Activated naive CD4-positive, alpha-beta T cell treated with anti-CD3 and anti-CD28 coated beads for 36 hours (primary cell): ENCODE results near the gene PRKCE. TPM values are rescaled to one million over a fixed set of nuclear protein-coding genes. Genes with fewer than 3 reads are reported as not detected.

Experiments
- CTCF ChIA-PET: fragments of 350-600 bp; sonication (Branson Sonifier 250); formaldehyde crosslinking; loops from one replicate; lab custom pipeline; 2021; ENCODE audit warnings: antibody characterized with exemption; lab: Charles Lee
- DNase-seq: peaks from one replicate; pipeline ENCODE4 v3.0.0-alpha.2; 2020
- H3K27ac Mint-ChIP-seq: one replicate; pipeline ENCODE4 v1.8.0; 2021; ENCODE audit warnings: mild to moderate bottlenecking, mixed read lengths
- H3K27me3 Mint-ChIP-seq: one replicate; pipeline ENCODE4 v1.8.0; 2021; ENCODE audit warnings: low read depth, mixed read lengths
- H3K36me3 Mint-ChIP-seq: one replicate; pipeline ENCODE4 v1.8.0; 2021; ENCODE audit warnings: low read depth, mixed read lengths
- H3K4me1 Mint-ChIP-seq: one replicate; pipeline ENCODE4 v1.8.0; 2021; ENCODE audit warnings: low read depth, mixed read lengths
- H3K4me3 Mint-ChIP-seq: one replicate; pipeline ENCODE4 v1.8.0; 2021; ENCODE audit warnings: mild to moderate bottlenecking, moderate library complexity, mixed read lengths
- H3K9me3 Mint-ChIP-seq: one replicate; pipeline ENCODE4 v1.8.0; 2021; ENCODE audit warnings: mixed read lengths
- intact Hi-C: fragments of 100-400 bp; cut with micrococcal nuclease; formaldehyde crosslinking; loops from one replicate; pipeline ENCODE4 v1.15.1; 2023
- total RNA-seq, 2 experiments: library from RNA; stranded (reverse); gene quantifications; one replicate each; pipeline ENCODE4 v1.2.3, GENCODE V29; 2021

Gene PRKCE
- total RNA-seq, 2 experiments from 2014 or later, result 9.4 to 10.6 TPM

GRCh38 chr2:45994060-45994459, 342.6 kb downstream of the PRKCE start:
- CTCF ChIA-PET, result interaction anchor here (0.7 to 1.7 kb wide), 14 partner anchors 8 to 462 kb away, joined by 3 to 9 read pairs (median 4); no protein-coding TSS in a partner anchor
- Mint-ChIP-seq H3K27ac (no peak overlapping the region), H3K4me3 (no peak overlapping the region)

GRCh38 chr2:46000660-46001059, 349.2 kb downstream of the PRKCE start:
- H3K27ac Mint-ChIP-seq, result no peak overlapping the region
- no peak overlapping the region for H3K4me3 Mint-ChIP-seq
- no peaks in the 10 kb centered on the region for H3K27me3 Mint-ChIP-seq
- no peaks in the 10 kb centered on the region for H3K9me3 Mint-ChIP-seq
- H3K36me3 Mint-ChIP-seq, result peaks cover 5% of the 10 kb centered on the region
- intact Hi-C loops, result no loop called here
- CTCF ChIA-PET, result no interaction called here
- DNase-seq, result no peak
- H3K4me1 Mint-ChIP-seq, result no peaks in the 10 kb centered on the region

More at GRCh38 chr2:45994060-45994459, 342.6 kb downstream of the PRKCE start:
- H3K9me3 Mint-ChIP-seq, result no peaks in the 10 kb centered on the region
- intact Hi-C loops, result loop anchor here (5.0 kb wide), 1 partner anchor 352 kb away; no protein-coding TSS in a partner anchor
- H3K4me1 Mint-ChIP-seq, result peaks cover 9% of the 10 kb centered on the region
- H3K36me3 Mint-ChIP-seq, result no peaks in the 10 kb centered on the region
- no peaks in the 10 kb centered on the region for H3K27me3 Mint-ChIP-seq
- no peak for DNase-seq

GRCh38 chr2:46001290-46001689, 349.8 kb downstream of the PRKCE start:
- no peaks in the 10 kb centered on the region for H3K9me3 Mint-ChIP-seq
- H3K4me3 Mint-ChIP-seq, result no peak overlapping the region
- H3K36me3 Mint-ChIP-seq, result peaks cover 6% of the 10 kb centered on the region
- no peaks in the 10 kb centered on the region for H3K27me3 Mint-ChIP-seq
- no peak for DNase-seq
- no peaks in the 10 kb centered on the region for H3K4me1 Mint-ChIP-seq
- CTCF ChIA-PET, result interaction anchor here (1.4 kb wide), 1 partner anchor 8 kb away, joined by 5 read pairs; no protein-coding TSS in a partner anchor
- H3K27ac Mint-ChIP-seq, result no peak overlapping the region
- intact Hi-C loops, result no loop called here

- DNase-seq, result no peak
- Mint-ChIP-seq H3K4me1 (no peaks in the 10 kb centered on the region), H3K4me3 (no peak overlapping the region), H3K27me3 (no peaks in the 10 kb centered on the region), H3K27ac (no peak overlapping the region), H3K36me3 (peaks cover 7% of the 10 kb centered on the region), H3K9me3 (no peaks in the 10 kb centered on the region)
- intact Hi-C loops, result no loop called here
- CTCF ChIA-PET, result interaction anchor here (1.4 kb wide), 1 partner anchor 9 kb away, joined by 5 read pairs; no protein-coding TSS in a partner anchor
Observed at GRCh38 chr2:46001741-46002506, 350.4 kb downstream of the PRKCE start.

GRCh38 chr2:46002507-46002883, 351.0 kb downstream of the PRKCE start:
- no peak for DNase-seq
- Mint-ChIP-seq H3K4me1 (no peaks in the 10 kb centered on the region), H3K27me3 (no peaks in the 10 kb centered on the region), H3K9me3 (no peaks in the 10 kb centered on the region), H3K27ac (no peak overlapping the region), H3K4me3 (no peak overlapping the region), H3K36me3 (peaks cover 7% of the 10 kb centered on the region)
- intact Hi-C loops, result no loop called here
- CTCF ChIA-PET, result interaction anchor here (1.4 kb wide), 1 partner anchor 9 kb away, joined by 5 read pairs; no protein-coding TSS in a partner anchor

- CTCF ChIA-PET, result interaction anchor here (1.0 to 1.4 kb wide), 2 partner anchors 10 kb away, joined by 5 read pairs; no protein-coding TSS in a partner anchor
- Mint-ChIP-seq H3K27ac (no peak overlapping the region), H3K4me3 (no peak overlapping the region)
Observed at GRCh38 chr2:46002947-46003346, 351.5 kb downstream of the PRKCE start.

GRCh38 chr2:46003903-46004473, 352.5 kb downstream of the PRKCE start:
- H3K36me3 Mint-ChIP-seq, result peaks cover 7% of the 10 kb centered on the region
- H3K4me3 Mint-ChIP-seq, result no peak overlapping the region

More at GRCh38 chr2:46002947-46003346, 351.5 kb downstream of the PRKCE start:
- Mint-ChIP-seq H3K4me1 (no peaks in the 10 kb centered on the region), H3K36me3 (peaks cover 7% of the 10 kb centered on the region), H3K27me3 (no peaks in the 10 kb centered on the region), H3K9me3 (no peaks in the 10 kb centered on the region)
- no peak for DNase-seq
- intact Hi-C loops, result no loop called here

GRCh38 chr2:46006473-46007025, 355.1 kb downstream of the PRKCE start:
- peaks cover 7% of the 10 kb centered on the region for H3K36me3 Mint-ChIP-seq
- DNase-seq, result no peak
- intact Hi-C loops, result no loop called here
- no peaks in the 10 kb centered on the region for H3K27me3 Mint-ChIP-seq
- H3K4me3 Mint-ChIP-seq, result no peak overlapping the region
- CTCF ChIA-PET, result interaction anchor here (2.5 kb wide), 1 partner anchor 13 kb away, joined by 6 read pairs; no protein-coding TSS in a partner anchor
- H3K9me3 Mint-ChIP-seq, result no peaks in the 10 kb centered on the region
- H3K4me1 Mint-ChIP-seq, result no peaks in the 10 kb centered on the region
- no peak overlapping the region for H3K27ac Mint-ChIP-seq

More at GRCh38 chr2:46003903-46004473, 352.5 kb downstream of the PRKCE start:
- H3K27me3 Mint-ChIP-seq, result no peaks in the 10 kb centered on the region
- no peaks in the 10 kb centered on the region for H3K4me1 Mint-ChIP-seq
- intact Hi-C loops, result no loop called here
- CTCF ChIA-PET, result interaction anchor here (1.0 kb wide), 1 partner anchor 11 kb away, joined by 5 read pairs; no protein-coding TSS in a partner anchor
- no peaks in the 10 kb centered on the region for H3K9me3 Mint-ChIP-seq
- no peak overlapping the region for H3K27ac Mint-ChIP-seq
- no peak for DNase-seq

- no peak overlapping the region for H3K4me3 Mint-ChIP-seq
- H3K4me1 Mint-ChIP-seq, result no peaks in the 10 kb centered on the region
- CTCF ChIA-PET, result no interaction called here
- peaks cover 9% of the 10 kb centered on the region for H3K36me3 Mint-ChIP-seq
- intact Hi-C loops, result no loop called here
- H3K9me3 Mint-ChIP-seq, result no peaks in the 10 kb centered on the region
- H3K27ac Mint-ChIP-seq, result no peak overlapping the region
- no peaks in the 10 kb centered on the region for H3K27me3 Mint-ChIP-seq
- DNase-seq, result no peak
Observed at GRCh38 chr2:46007412-46007811, 355.9 kb downstream of the PRKCE start.

GRCh38 chr2:46008091-46008870, 356.8 kb downstream of the PRKCE start:
- Mint-ChIP-seq H3K4me1 (no peaks in the 10 kb centered on the region), H3K9me3 (no peaks in the 10 kb centered on the region), H3K27me3 (no peaks in the 10 kb centered on the region), H3K4me3 (no peak overlapping the region), H3K36me3 (peaks cover 8% of the 10 kb centered on the region), H3K27ac (no peak overlapping the region)
- no peak for DNase-seq
- CTCF ChIA-PET, result interaction anchor here (1.1 kb wide), 1 partner anchor 360 kb away, joined by 3 read pairs; no protein-coding TSS in a partner anchor
- intact Hi-C loops, result no loop called here

- no peak overlapping the region for H3K27ac Mint-ChIP-seq
Observed at GRCh38 chr2:46009315-46009714, 357.8 kb downstream of the PRKCE start.

More at GRCh38 chr2:46009315-46009714, 357.8 kb downstream of the PRKCE start:
- no peak overlapping the region for H3K4me3 Mint-ChIP-seq
- H3K9me3 Mint-ChIP-seq, result no peaks in the 10 kb centered on the region
- intact Hi-C loops, result no loop called here
- DNase-seq, result no peak
- CTCF ChIA-PET, result no interaction called here
- H3K27me3 Mint-ChIP-seq, result no peaks in the 10 kb centered on the region
- peaks cover 10% of the 10 kb centered on the region for H3K36me3 Mint-ChIP-seq
- no peaks in the 10 kb centered on the region for H3K4me1 Mint-ChIP-seq
